ENCODE data around the gene LRRTM4. TPM values are rescaled to one million over a fixed set of nuclear protein-coding genes. Genes with fewer than 3 reads are reported as not detected.

Gene LRRTM4
- total RNA-seq, 4 donors from 2014 or later = 0.22 TPM; not detected in 3

- TF ChIP-seq, protein P1, sequence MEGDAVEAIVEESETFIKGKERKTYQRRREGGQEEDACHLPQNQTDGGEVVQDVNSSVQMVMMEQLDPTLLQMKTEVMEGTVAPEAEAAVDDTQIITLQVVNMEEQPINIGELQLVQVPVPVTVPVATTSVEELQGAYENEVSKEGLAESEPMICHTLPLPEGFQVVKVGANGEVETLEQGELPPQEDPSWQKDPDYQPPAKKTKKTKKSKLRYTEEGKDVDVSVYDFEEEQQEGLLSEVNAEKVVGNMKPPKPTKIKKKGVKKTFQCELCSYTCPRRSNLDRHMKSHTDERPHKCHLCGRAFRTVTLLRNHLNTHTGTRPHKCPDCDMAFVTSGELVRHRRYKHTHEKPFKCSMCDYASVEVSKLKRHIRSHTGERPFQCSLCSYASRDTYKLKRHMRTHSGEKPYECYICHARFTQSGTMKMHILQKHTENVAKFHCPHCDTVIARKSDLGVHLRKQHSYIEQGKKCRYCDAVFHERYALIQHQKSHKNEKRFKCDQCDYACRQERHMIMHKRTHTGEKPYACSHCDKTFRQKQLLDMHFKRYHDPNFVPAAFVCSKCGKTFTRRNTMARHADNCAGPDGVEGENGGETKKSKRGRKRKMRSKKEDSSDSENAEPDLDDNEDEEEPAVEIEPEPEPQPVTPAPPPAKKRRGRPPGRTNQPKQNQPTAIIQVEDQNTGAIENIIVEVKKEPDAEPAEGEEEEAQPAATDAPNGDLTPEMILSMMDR (IDR thresholded peaks at IDR 0.05; ENCODE audit: low read depth) = no peak
Measured at GRCh38 chr2:77007686-77008085, 514.5 kb downstream of the LRRTM4 start.

GRCh38 chr2:77005522-77005921 lies 516.7 kb downstream of the LRRTM4 start:
- TF ChIP-seq, protein P1 (IDR thresholded peaks at IDR 0.05; ENCODE audit: low read depth) = no peak

GRCh38 chr2:77001895-77002294 lies 520.3 kb downstream of the LRRTM4 start:
- TF ChIP-seq, protein P1 (IDR thresholded peaks at IDR 0.05; ENCODE audit: low read depth) = no peak

- TF ChIP-seq, protein P1 (IDR thresholded peaks at IDR 0.05; ENCODE audit: low read depth) = no peak
Measured at GRCh38 chr2:76998704-76999103, 523.5 kb downstream of the LRRTM4 start.

DNA sequence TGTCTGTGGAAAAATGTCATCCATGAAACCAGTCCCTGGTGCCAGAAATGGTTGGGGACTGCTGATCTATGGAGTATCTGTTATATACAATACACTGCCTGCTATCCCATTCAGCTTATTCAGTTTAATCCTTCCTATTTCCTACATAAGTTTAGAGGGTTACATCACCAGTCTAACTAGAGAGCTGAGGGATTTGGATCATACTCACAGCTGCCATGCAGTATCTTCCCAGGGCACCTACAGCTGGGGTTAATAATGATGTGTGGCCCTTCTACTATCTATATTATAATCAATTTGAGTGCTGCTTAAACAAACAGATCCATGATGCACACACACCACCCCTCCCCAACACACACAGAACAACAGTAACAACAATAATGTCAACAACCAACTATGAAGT lies 524.0 kb downstream of the LRRTM4 start:
- TF ChIP-seq, protein P1 (IDR thresholded peaks at IDR 0.05; ENCODE audit: low read depth) = no peak

DNA sequence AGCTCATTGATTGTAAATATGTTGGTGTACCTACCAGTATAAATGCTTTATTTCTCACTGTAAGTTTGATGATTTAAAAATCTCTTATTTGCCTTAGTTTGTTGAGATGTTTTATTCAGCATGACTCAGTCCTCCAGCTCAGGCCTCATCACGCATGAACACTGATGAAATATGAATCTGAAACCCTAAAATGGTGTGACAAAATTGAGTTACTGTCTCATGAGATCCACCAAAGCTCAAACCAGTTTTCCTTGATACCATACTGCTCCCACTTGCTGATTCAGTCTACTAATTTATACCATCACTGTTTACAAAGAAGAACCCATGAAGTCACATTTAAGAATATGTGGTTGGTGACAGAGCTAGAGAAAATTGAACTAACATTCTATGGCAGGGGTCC lies 524.9 kb downstream of the LRRTM4 start:
- TF ChIP-seq, protein P1 (IDR thresholded peaks at IDR 0.05; ENCODE audit: low read depth) = no peak

- TF ChIP-seq, protein P1 (IDR thresholded peaks at IDR 0.05; ENCODE audit: low read depth) = no peak
Measured at GRCh38 chr2:76985387-76986136, 536.6 kb downstream of the LRRTM4 start.

Measured in subcutaneous adipose tissue (tissue), 4 donors.